Suprapubic skin (tissue), 4 donors: ENCODE results near the gene PDCD7. TPM values are rescaled to one million over a fixed set of nuclear protein-coding genes. Genes with fewer than 3 reads are reported as not detected.
"Not testable (repeated sequence)": the region's sequence is repeated elsewhere in the genome, so short reads cannot be mapped to it uniquely, and the experiment has no call there.

Source experiments
- DNase-seq, 2 donors: peaks; one replicate each; pipeline ENCODE4 v3.0.0-alpha.2; 2019; ENCODE audit warnings: low spot score in 2 of 2
- H3K27ac ChIP-seq: fragments of 200-600 bp; sonication (generic); one replicate; pipeline ENCODE4 v1.5.1; 2019
- H3K27me3 ChIP-seq: fragments of 200-600 bp; sonication (generic); one replicate; pipeline ENCODE4 v1.5.1; 2019
- H3K36me3 ChIP-seq: fragments of 200-600 bp; sonication (generic); one replicate; pipeline ENCODE4 v1.5.1; 2019
- H3K4me1 ChIP-seq: fragments of 200-600 bp; sonication (generic); one replicate; pipeline ENCODE4 v1.5.1; 2019
- H3K4me3 ChIP-seq: fragments of 200-600 bp; sonication (generic); one replicate; pipeline ENCODE4 v1.5.1; 2019; ENCODE audit warnings: mild to moderate bottlenecking
- H3K9me3 ChIP-seq: fragments of 200-600 bp; sonication (generic); one replicate; pipeline ENCODE4 v1.5.1; 2019
- EP300 ChIP-seq: sonication (generic); formaldehyde crosslinking; IDR thresholded peaks from one replicate; pipeline ENCODE4 v1.6.1; 2017; ENCODE audit warnings: antibody characterized with exemption
- POLR2A ChIP-seq, 2 donors: fragments of 450-650 bp; IDR thresholded peaks; one replicate each; pipeline ENCODE4 v1.6.1; 2017; ENCODE audit warnings: antibody characterized with exemption in 2 of 2, mild to moderate bottlenecking in 2 of 2, moderate library complexity in 2 of 2
- POLR2AphosphoS5 ChIP-seq, 3 donors: sonication (generic); formaldehyde crosslinking; IDR thresholded peaks; one replicate each; pipeline ENCODE4 v1.6.1; 2017; ENCODE audit warnings: antibody characterized with exemption in 3 of 3
- WGBS: methylation state at CpG from one replicate; pipeline ENCODE4 v1.1.5; 2018; 5-methylcytosine and 5-hydroxymethylcytosine counted together
- total RNA-seq, 4 donors: library from RNA; depleted of rRNA; stranded (reverse); fragments of >200 nt; gene quantifications; one replicate each; pipeline ENCODE4 v1.1.0, GENCODE V29; 2016
- TF ChIP-seq, protein P1 (sequence below), 2 donors: fragments of 200-600 bp in 1 of 2; fragments of 450-650 bp in 1 of 2; sonication (generic) in 1 of 2; IDR thresholded peaks; one replicate each; pipeline ENCODE4 v1.5.1; 2016 to 2019; ENCODE audit warnings: antibody characterized with exemption in 2 of 2, mild to moderate bottlenecking in 1 of 2, moderate library complexity in 1 of 2

Gene PDCD7, protein sequence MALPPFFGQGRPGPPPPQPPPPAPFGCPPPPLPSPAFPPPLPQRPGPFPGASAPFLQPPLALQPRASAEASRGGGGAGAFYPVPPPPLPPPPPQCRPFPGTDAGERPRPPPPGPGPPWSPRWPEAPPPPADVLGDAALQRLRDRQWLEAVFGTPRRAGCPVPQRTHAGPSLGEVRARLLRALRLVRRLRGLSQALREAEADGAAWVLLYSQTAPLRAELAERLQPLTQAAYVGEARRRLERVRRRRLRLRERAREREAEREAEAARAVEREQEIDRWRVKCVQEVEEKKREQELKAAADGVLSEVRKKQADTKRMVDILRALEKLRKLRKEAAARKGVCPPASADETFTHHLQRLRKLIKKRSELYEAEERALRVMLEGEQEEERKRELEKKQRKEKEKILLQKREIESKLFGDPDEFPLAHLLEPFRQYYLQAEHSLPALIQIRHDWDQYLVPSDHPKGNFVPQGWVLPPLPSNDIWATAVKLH
- 10 to 100 TPM; 18.1 to 46.3 (median 22.0) TPM for total RNA-seq

DNA sequence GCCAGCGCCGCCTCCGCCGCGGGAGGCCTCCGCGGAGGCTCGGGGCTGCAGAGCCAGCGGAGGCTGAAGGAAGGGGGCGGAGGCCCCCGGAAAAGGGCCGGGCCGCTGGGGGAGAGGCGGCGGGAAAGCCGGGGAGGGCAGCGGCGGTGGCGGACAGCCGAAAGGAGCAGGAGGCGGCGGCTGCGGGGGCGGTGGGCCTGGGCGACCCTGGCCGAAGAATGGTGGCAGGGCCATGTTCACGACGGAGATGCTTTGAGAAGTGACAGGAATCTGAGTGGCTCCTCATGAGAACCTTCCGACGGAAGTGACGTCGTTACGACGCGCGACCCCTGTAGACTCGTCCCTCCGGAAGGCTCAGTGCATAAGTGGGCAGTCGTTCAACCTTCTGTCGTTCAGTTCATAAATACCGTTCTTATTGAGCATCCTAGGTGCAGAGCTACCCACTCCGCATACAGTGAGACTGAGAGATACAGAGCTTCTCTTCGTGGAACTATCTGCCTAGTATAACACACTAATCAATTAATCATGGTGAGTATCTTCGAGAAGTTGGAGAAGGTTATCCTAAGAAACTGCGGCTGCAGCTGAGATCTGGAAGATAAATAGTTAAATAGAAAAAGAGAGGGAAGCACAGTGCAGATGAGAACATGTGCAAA is at the start of gene PDCD7:
TSS of gene PDCD7 (minus strand) at position 261 of the 653 bp plus-strand sequence. CDS start at position 234, 27 bp downstream.
- peak; percentile 85 to 90 for DNase-seq
- TF ChIP-seq POLR2A (IDR thresholded peaks at IDR 0.05) (peak in 1 of 2 donors; percentile 64), EP300 (no peak), POLR2AphosphoS5 (IDR thresholded peaks at IDR 0.05) (peak; percentile 23 to 75 (median 41))
- TF ChIP-seq, protein P1, sequence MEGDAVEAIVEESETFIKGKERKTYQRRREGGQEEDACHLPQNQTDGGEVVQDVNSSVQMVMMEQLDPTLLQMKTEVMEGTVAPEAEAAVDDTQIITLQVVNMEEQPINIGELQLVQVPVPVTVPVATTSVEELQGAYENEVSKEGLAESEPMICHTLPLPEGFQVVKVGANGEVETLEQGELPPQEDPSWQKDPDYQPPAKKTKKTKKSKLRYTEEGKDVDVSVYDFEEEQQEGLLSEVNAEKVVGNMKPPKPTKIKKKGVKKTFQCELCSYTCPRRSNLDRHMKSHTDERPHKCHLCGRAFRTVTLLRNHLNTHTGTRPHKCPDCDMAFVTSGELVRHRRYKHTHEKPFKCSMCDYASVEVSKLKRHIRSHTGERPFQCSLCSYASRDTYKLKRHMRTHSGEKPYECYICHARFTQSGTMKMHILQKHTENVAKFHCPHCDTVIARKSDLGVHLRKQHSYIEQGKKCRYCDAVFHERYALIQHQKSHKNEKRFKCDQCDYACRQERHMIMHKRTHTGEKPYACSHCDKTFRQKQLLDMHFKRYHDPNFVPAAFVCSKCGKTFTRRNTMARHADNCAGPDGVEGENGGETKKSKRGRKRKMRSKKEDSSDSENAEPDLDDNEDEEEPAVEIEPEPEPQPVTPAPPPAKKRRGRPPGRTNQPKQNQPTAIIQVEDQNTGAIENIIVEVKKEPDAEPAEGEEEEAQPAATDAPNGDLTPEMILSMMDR (IDR thresholded peaks at IDR 0.05), result no peak
- peaks cover 34% of the 10 kb centered on the region for H3K4me1 ChIP-seq
- 2% methylated on average over 23 of the region's 45 CpGs for WGBS
- H3K27me3 ChIP-seq, result no peaks in the 10 kb centered on the region
- H3K9me3 ChIP-seq, result no peaks in the 10 kb centered on the region
- H3K27ac ChIP-seq, result peak within 1 kb of the TSS; percentile 93
- H3K4me3 ChIP-seq, result peak within 1 kb of the TSS; percentile 97
- peaks cover 17% of the 10 kb centered on the region for H3K36me3 ChIP-seq

- H3K4me3 ChIP-seq, result peak overlapping the region; percentile 78
- TF ChIP-seq POLR2AphosphoS5 (IDR thresholded peaks at IDR 0.05), result no peak
- no peak for TF ChIP-seq EP300
- no peak for TF ChIP-seq POLR2A (IDR thresholded peaks at IDR 0.05)
- TF ChIP-seq, protein P1 (IDR thresholded peaks at IDR 0.05), result no peak
- H3K36me3 ChIP-seq, result peaks cover 21% of the 10 kb centered on the region
- no peaks in the 10 kb centered on the region for H3K27me3 ChIP-seq
- peaks cover 42% of the 10 kb centered on the region for H3K4me1 ChIP-seq
- 78% methylated on average over 4 of the region's 4 CpGs for WGBS
- no peak for DNase-seq
- no peaks in the 10 kb centered on the region for H3K9me3 ChIP-seq
- no peak overlapping the region for H3K27ac ChIP-seq
Measured at GRCh38 chr15:65182538-65182937, 48.9 kb upstream of the PDCD7 start.

- H3K4me3 ChIP-seq, H3K9me3 ChIP-seq, H3K27ac ChIP-seq, H3K27me3 ChIP-seq, DNase-seq: not testable (repeated sequence)
- H3K4me1 ChIP-seq, result peaks cover 42% of the 10 kb centered on the region
- peaks cover 28% of the 10 kb centered on the region for H3K36me3 ChIP-seq
- 88% methylated on average over 15 of the region's 15 CpGs for WGBS
Measured at GRCh38 chr15:65181582-65182353, 48.2 kb upstream of the PDCD7 start.

- Histone ChIP-seq H3K27me3 (no peaks in the 10 kb centered on the region), H3K27ac (no peak overlapping the region), H3K4me3 (no peak overlapping the region), H3K4me1 (peaks cover 35% of the 10 kb centered on the region), H3K36me3 (peaks cover 44% of the 10 kb centered on the region), H3K9me3 (no peaks in the 10 kb centered on the region)
- 90% methylated on average over 3 of the region's 3 CpGs for WGBS
- DNase-seq, result no peak
- TF ChIP-seq POLR2A (IDR thresholded peaks at IDR 0.05) (no peak), POLR2AphosphoS5 (IDR thresholded peaks at IDR 0.05) (no peak), EP300 (no peak)
- TF ChIP-seq, protein P1 (IDR thresholded peaks at IDR 0.05), result no peak
Measured at GRCh38 chr15:65180167-65180566, 46.6 kb upstream of the PDCD7 start.

- H3K27ac ChIP-seq, result no peak overlapping the region
Measured at GRCh38 chr15:65177901-65178300, 44.3 kb upstream of the PDCD7 start.

More at GRCh38 chr15:65177901-65178300, 44.3 kb upstream of the PDCD7 start:
- Histone ChIP-seq H3K27me3 (no peaks in the 10 kb centered on the region), H3K9me3 (no peaks in the 10 kb centered on the region), H3K36me3 (peaks cover 63% of the 10 kb centered on the region), H3K4me1 (peaks cover 25% of the 10 kb centered on the region), H3K4me3 (no peak overlapping the region)
- no peak for DNase-seq
- 32% methylated on average over 1 of the region's 1 CpG for WGBS
- no peak for TF ChIP-seq EP300
- TF ChIP-seq POLR2AphosphoS5 (IDR thresholded peaks at IDR 0.05), result no peak
- no peak for TF ChIP-seq POLR2A (IDR thresholded peaks at IDR 0.05)
- TF ChIP-seq, protein P1 (IDR thresholded peaks at IDR 0.05), result no peak
